T-cell (primary cell): ENCODE results near the gene DPP6. TPM values are rescaled to one million over a fixed set of nuclear protein-coding genes. Genes with fewer than 3 reads are reported as not detected.
A peak's percentile ranks its signal among the peaks of the same experiment; 100 is the strongest.

ENCODE experiments used
- ATAC-seq, 4 experiments: fragments of 200-7000 bp in 3 of 4; fragments of 150-1000 bp in 1 of 4; cut with Tn5 transposase; replicated peaks in 1 of 4; 1 replicate in 3 of 4; 2 replicates in 1 of 4; pipeline ENCODE4 v1.10.0; 2021; ENCODE audit warnings: moderate library complexity in 3 of 4, mild to moderate bottlenecking in 2 of 4, moderate number of reproducible peaks in 1 of 4
- CTCF ChIA-PET, 2 donors: fragments of 300-600 bp; sonication (Branson Sonifier 250); formaldehyde crosslinking; loops; one replicate each; lab custom pipeline; 2022; ENCODE audit warnings: antibody characterized with exemption in 2 of 2; lab: Charles Lee
- POLR2A ChIA-PET, 2 donors: fragments of 300-600 bp; sonication (Branson Sonifier 250); formaldehyde crosslinking; loops; one replicate each; lab custom pipeline; 2022; ENCODE audit warnings: antibody characterized with exemption in 2 of 2; lab: Charles Lee
- DNase-seq, 35 experiments: peaks; one replicate each; pipeline versions ENCODE4 v3.0.0 to v3.0.0-alpha.2; 2013 to 2023
- H3K27ac ChIP-seq: one replicate; pipeline ENCODE4 v1.5.1; 2013; ENCODE audit warnings: low read length
- H3K27me3 ChIP-seq, 2 experiments: replicated peaks in 1 of 2; 1 replicate in 1 of 2; 2 replicates in 1 of 2; pipeline versions ENCODE4 v1.6.1 to v1.7.0; 2013; ENCODE audit warnings: low read length in 1 of 2, mixed read lengths in 1 of 2; ENCODE audit not compliant: control insufficient read depth in 2 of 2, insufficient read depth in 2 of 2; ENCODE audit errors: extremely low read depth in 1 of 2
- H3K36me3 ChIP-seq, 2 donors: 1 replicate in 1 of 2; 2 replicates in 1 of 2; pipeline versions ENCODE4 v1.6.1 to v1.7.0; 2013; ENCODE audit warnings: low read length in 1 of 2; ENCODE audit not compliant: control insufficient read depth in 2 of 2, insufficient read depth in 1 of 2; ENCODE audit errors: extremely low read depth in 1 of 2
- H3K4me1 ChIP-seq, 2 experiments: 1 replicate in 1 of 2; 2 replicates in 1 of 2; pipeline versions ENCODE4 v1.6.1 to v1.7.0; 2013; ENCODE audit warnings: low read length in 2 of 2, mixed read lengths in 1 of 2; ENCODE audit not compliant: insufficient read depth in 2 of 2, control insufficient read depth in 1 of 2; ENCODE audit errors: extremely low read depth in 1 of 2
- H3K4me3 ChIP-seq, 2 donors: 1 replicate in 1 of 2; 2 replicates in 1 of 2; pipeline versions ENCODE4 v1.5.1 to v1.7.0; 2013; ENCODE audit warnings: mild to moderate bottlenecking in 2 of 2, low read length in 1 of 2, moderate library complexity in 1 of 2; ENCODE audit not compliant: control insufficient read depth in 1 of 2; ENCODE audit errors: extremely low read depth in 1 of 2
- H3K9me3 ChIP-seq: 2 replicates; pipeline ENCODE4 v1.7.0; 2013
- H3K27ac Mint-ChIP-seq, 2 donors: one replicate each; pipeline ENCODE4 v1.8.0; 2020 to 2021; ENCODE audit warnings: mild to moderate bottlenecking in 2 of 2, mixed read lengths in 2 of 2
- H3K27me3 Mint-ChIP-seq, 2 donors: one replicate each; pipeline ENCODE4 v1.8.0; 2021 to 2022; ENCODE audit warnings: mixed read lengths in 2 of 2
- H3K36me3 Mint-ChIP-seq: one replicate; pipeline ENCODE4 v1.8.0; 2021; ENCODE audit warnings: mixed read lengths
- H3K4me1 Mint-ChIP-seq, 3 donors: one replicate each; pipeline ENCODE4 v1.8.0; 2020 to 2022; ENCODE audit warnings: mixed read lengths in 3 of 3, mild to moderate bottlenecking in 1 of 3
- H3K4me3 Mint-ChIP-seq, 3 donors: one replicate each; pipeline ENCODE4 v1.8.0; 2020 to 2022; ENCODE audit warnings: mild to moderate bottlenecking in 3 of 3, mixed read lengths in 3 of 3, moderate library complexity in 3 of 3
- H3K9me3 Mint-ChIP-seq, 3 donors: one replicate each; pipeline ENCODE4 v1.8.0; 2020 to 2022; ENCODE audit warnings: mixed read lengths in 3 of 3
- whole genome bisulfite sequencing: methylation state at CpG from one replicate; pipeline ENCODE4 v1.1.5; 2013; ENCODE audit warnings: missing lambda C conversion rate; ENCODE audit not compliant: insufficient coverage; 5-methylcytosine and 5-hydroxymethylcytosine counted together
- total RNA-seq, 35 experiments: library from RNA in 6 of 35; stranded (reverse) in 6 of 35; fragments of 120-200 nt in 1 of 35; gene quantifications; one replicate each; pipeline versions ENCODE4 v1.2.1 to v1.2.4 and lab custom pipeline; 2013 to 2026

Gene DPP6
- total RNA-seq, 5 donors from 2014 or later (not counting 1 experiment from before 2014, with no cell fraction given), result not detected

- H3K9me3 ChIP-seq, result no peaks in the 10 kb centered on the region
- H3K4me1 Mint-ChIP-seq, result no peaks in the 10 kb centered on the region
- CTCF ChIA-PET, result no interaction called here
- 60% methylated on average over 2 of the region's 4 CpGs for WGBS
- POLR2A ChIA-PET, result no interaction called here
- no peaks in the 10 kb centered on the region for H3K36me3 Mint-ChIP-seq
- H3K36me3 ChIP-seq, result no peaks in the 10 kb centered on the region
- H3K4me3 Mint-ChIP-seq, result no peak overlapping the region
- H3K4me3 ChIP-seq, result no peak overlapping the region
- H3K27me3 Mint-ChIP-seq, result no peaks in the 10 kb centered on the region
- peaks cover 8 to 17% (median 11%) of the 10 kb centered on the region in 3 donors for H3K9me3 Mint-ChIP-seq
- H3K27ac Mint-ChIP-seq, result no peak overlapping the region
- H3K27ac ChIP-seq, result no peak overlapping the region
- H3K4me1 ChIP-seq, result no peaks in the 10 kb centered on the region
- ATAC-seq, result no peak
- no peaks in the 10 kb centered on the region for H3K27me3 ChIP-seq
- DNase-seq, result no peak
These were observed 432.7 kb downstream of the DPP6 start for GRCh38 chr7:154484943-154485342.

GRCh38 chr7:154489897-154490296 is 437.7 kb downstream of the DPP6 start:
- POLR2A ChIA-PET, result no interaction called here
- H3K27ac Mint-ChIP-seq, result no peak overlapping the region
- Histone ChIP-seq H3K9me3 (no peaks in the 10 kb centered on the region), H3K27me3 (no peaks in the 10 kb centered on the region), H3K4me3 (no peak overlapping the region), H3K4me1 (no peaks in the 10 kb centered on the region), H3K36me3 (no peaks in the 10 kb centered on the region), H3K27ac (no peak overlapping the region)
- H3K9me3 Mint-ChIP-seq, result peaks cover 8 to 30% (median 11%) of the 10 kb centered on the region in 3 donors
- no peaks in the 10 kb centered on the region for H3K27me3 Mint-ChIP-seq
- no peaks in the 10 kb centered on the region for H3K36me3 Mint-ChIP-seq
- WGBS, result 71% methylated on average over 1 of the region's 4 CpGs
- DNase-seq (no peak), ATAC-seq (no peak)
- no peaks in the 10 kb centered on the region for H3K4me1 Mint-ChIP-seq
- no peak overlapping the region for H3K4me3 Mint-ChIP-seq
- CTCF ChIA-PET, result no interaction called here

GRCh38 chr7:154493594-154493993 is 441.4 kb downstream of the DPP6 start:
- Mint-ChIP-seq H3K27me3 (no peaks in the 10 kb centered on the region), H3K9me3 (peaks cover 0 to 22% (median 3%) of the 10 kb centered on the region in 3 donors), H3K4me3 (no peak overlapping the region), H3K36me3 (no peaks in the 10 kb centered on the region), H3K4me1 (no peaks in the 10 kb centered on the region), H3K27ac (no peak overlapping the region)
- WGBS, result 100% methylated on average over 1 of the region's 5 CpGs
- Histone ChIP-seq H3K27me3 (no peaks in the 10 kb centered on the region), H3K36me3 (no peaks in the 10 kb centered on the region), H3K27ac (no peak overlapping the region), H3K4me1 (no peaks in the 10 kb centered on the region), H3K4me3 (no peak overlapping the region), H3K9me3 (no peaks in the 10 kb centered on the region)
- ChIA-PET CTCF (no interaction called here), POLR2A (no interaction called here)
- ATAC-seq (no peak), DNase-seq (no peak)

GRCh38 chr7:154497751-154498150 is 445.6 kb downstream of the DPP6 start:
- ChIA-PET POLR2A (interaction anchor here in 1 of 2 donors (0.6 kb wide), 1 partner anchor 1112 kb away, joined by 5 read pairs; no protein-coding TSS in a partner anchor), CTCF (no interaction called here)
- Mint-ChIP-seq H3K4me3 (no peak overlapping the region), H3K27me3 (no peaks in the 10 kb centered on the region), H3K9me3 (peaks cover 0 to 17% (median 15%) of the 10 kb centered on the region in 3 donors), H3K27ac (no peak overlapping the region), H3K4me1 (no peaks in the 10 kb centered on the region), H3K36me3 (no peaks in the 10 kb centered on the region)
- Histone ChIP-seq H3K36me3 (no peaks in the 10 kb centered on the region), H3K27ac (no peak overlapping the region), H3K9me3 (no peaks in the 10 kb centered on the region), H3K4me1 (no peaks in the 10 kb centered on the region), H3K4me3 (no peak overlapping the region), H3K27me3 (no peaks in the 10 kb centered on the region)
- DNase-seq, result no peak
- ATAC-seq, result no peak
- WGBS, result 43% methylated on average over 1 of the region's 4 CpGs

DNA sequence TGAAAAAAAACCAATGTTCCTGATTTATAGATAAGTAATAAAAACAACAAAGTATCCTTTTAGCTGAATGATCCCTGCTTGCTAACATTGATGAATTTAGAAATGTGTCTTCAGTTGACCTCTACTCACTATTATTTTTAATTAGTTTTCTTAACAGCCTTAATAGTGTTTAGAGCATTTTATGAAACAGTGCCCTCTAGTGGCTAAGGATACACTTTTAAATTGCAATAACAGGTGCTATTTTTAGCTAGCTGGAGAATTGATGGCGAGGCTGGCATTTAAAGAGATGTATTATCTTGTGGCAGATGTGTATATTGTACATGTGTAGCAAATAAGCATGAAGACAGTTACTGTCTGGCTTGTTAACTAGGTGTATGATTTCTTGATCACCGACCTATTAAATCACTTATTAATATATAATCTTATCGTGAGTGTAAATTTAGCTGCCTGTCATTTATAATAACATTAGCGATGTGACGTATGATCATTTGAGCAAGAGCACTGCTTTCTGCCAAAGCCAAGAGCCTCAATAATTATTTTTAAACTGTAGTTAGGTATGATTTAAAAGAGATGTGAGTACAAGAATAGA is 451.9 kb downstream of the DPP6 start:
- H3K4me3 ChIP-seq, result no peak overlapping the region
- Mint-ChIP-seq H3K4me1 (no peaks in the 10 kb centered on the region), H3K4me3 (no peak overlapping the region), H3K9me3 (peaks cover 0 to 15% (median 7%) of the 10 kb centered on the region in 3 donors), H3K27ac (no peak overlapping the region), H3K36me3 (no peaks in the 10 kb centered on the region), H3K27me3 (no peaks in the 10 kb centered on the region)
- no peaks in the 10 kb centered on the region for H3K9me3 ChIP-seq
- H3K27ac ChIP-seq, result no peak overlapping the region
- ChIA-PET CTCF (interaction anchor here in 1 of 2 donors (0.8 kb wide), 1 partner anchor 10 kb away, joined by 4 read pairs; no protein-coding TSS in a partner anchor), POLR2A (no interaction called here)
- H3K36me3 ChIP-seq, result no peaks in the 10 kb centered on the region
- DNase-seq, result peak in 1 of 35 experiments; percentile 25
- no peak for ATAC-seq
- WGBS, result no CpG with 5 or more reads among the region's 5 CpGs
- H3K4me1 ChIP-seq, result no peaks in the 10 kb centered on the region
- no peaks in the 10 kb centered on the region for H3K27me3 ChIP-seq

DNA sequence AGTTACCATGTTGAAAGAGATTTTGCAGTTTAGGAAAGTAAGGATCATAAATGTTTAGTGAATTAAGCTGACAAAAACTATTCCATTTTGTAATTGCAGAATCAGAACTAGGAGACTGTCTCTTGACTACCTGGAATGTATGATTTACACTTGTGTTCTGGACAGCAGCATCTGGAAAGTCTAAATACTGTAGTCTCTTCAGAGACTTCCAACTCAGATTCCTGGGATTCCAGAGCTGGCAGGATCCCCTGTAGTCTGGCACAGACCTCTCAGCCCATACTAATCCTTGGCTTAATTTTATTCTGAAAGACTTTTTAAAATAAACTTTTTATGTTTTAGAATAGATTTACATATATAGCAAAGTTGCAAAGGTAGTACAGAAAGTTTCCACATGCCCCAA is 452.7 kb downstream of the DPP6 start:
- CTCF ChIA-PET, result no interaction called here
- Mint-ChIP-seq H3K4me1 (no peaks in the 10 kb centered on the region), H3K27ac (no peak overlapping the region), H3K27me3 (no peaks in the 10 kb centered on the region), H3K36me3 (no peaks in the 10 kb centered on the region), H3K9me3 (peaks cover 0 to 18% (median 7%) of the 10 kb centered on the region in 3 donors), H3K4me3 (no peak overlapping the region)
- POLR2A ChIA-PET, result no interaction called here
- Histone ChIP-seq H3K4me1 (no peaks in the 10 kb centered on the region), H3K4me3 (no peak overlapping the region), H3K27me3 (no peaks in the 10 kb centered on the region), H3K27ac (no peak overlapping the region), H3K9me3 (no peaks in the 10 kb centered on the region), H3K36me3 (no peaks in the 10 kb centered on the region)
- no peak for DNase-seq
- no peak for ATAC-seq
